ENCODE measurements around the gene ADAMTS4.

The ADAMTS4 gene

DNA sequence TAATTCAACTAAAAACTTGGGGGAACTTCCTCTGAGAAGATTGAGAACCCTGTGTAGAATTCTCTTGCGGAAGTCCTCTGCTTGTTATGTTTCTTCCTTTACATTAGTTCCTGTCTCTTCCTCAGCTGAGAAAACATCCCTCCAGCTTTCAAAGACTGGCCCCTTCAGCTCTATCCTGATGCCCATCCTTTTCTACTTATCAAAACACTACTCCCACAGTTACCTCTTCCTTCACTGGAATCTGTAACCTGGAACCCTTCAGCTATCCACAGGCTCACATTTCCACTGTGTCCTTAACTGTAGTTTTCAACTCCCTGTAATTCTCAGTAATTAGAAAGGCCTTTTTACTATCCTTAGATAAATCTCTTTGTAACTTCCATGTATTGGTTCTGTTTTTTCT lies 60.4 kb downstream of the ADAMTS4 start:
- DNase-seq, result no peak

GRCh38 chr1:161137881-161138280 lies 61.0 kb downstream of the ADAMTS4 start:
- no peak for DNase-seq
